Sigmoid colon (tissue), 7 donors: ENCODE data around the gene MYO7A. TPM values are rescaled to one million over a fixed set of nuclear protein-coding genes. Genes with fewer than 3 reads are reported as not detected.
A peak's percentile ranks its signal among the peaks of the same experiment; 100 is the strongest.
"Not testable (repeated sequence)": the region's sequence is repeated elsewhere in the genome, so short reads cannot be mapped to it uniquely, and the experiment has no call there.

Experiments used
- DNase-seq: peaks from one replicate; pipeline ENCODE4 v3.0.0-alpha.2; 2019
- H3K27ac ChIP-seq, 4 donors: fragments of 200-600 bp; sonication (generic); one replicate each; pipeline ENCODE4 v1.5.1; 2016 to 2019; ENCODE audit warnings: mild to moderate bottlenecking in 1 of 4
- H3K27me3 ChIP-seq, 3 donors: fragments of 200-600 bp; sonication (generic); one replicate each; pipeline ENCODE4 v1.5.1; 2019; ENCODE audit warnings: mild to moderate bottlenecking in 1 of 3
- H3K36me3 ChIP-seq, 4 donors: fragments of 200-600 bp; sonication (generic); one replicate each; pipeline ENCODE4 v1.5.1; 2016 to 2019
- H3K4me1 ChIP-seq, 4 donors: fragments of 200-600 bp; sonication (generic); one replicate each; pipeline ENCODE4 v1.5.1; 2017 to 2019
- H3K4me3 ChIP-seq, 4 donors: fragments of 200-600 bp; sonication (generic); one replicate each; pipeline ENCODE4 v1.5.1; 2017 to 2019; ENCODE audit warnings: mild to moderate bottlenecking in 2 of 4, moderate library complexity in 1 of 4
- H3K9me3 ChIP-seq, 4 donors: fragments of 200-600 bp in 3 of 4; sonication (generic) in 3 of 4; one replicate each; pipeline versions ENCODE4 v1.5.1 to v1.6.1; 2013 to 2019
- CTCF ChIP-seq, 4 experiments: fragments of 450-650 bp in 3 of 4; fragments of 200-600 bp in 1 of 4; IDR thresholded peaks; one replicate each; pipeline ENCODE4 v1.5.1; 2016 to 2019; ENCODE audit warnings: antibody characterized with exemption in 4 of 4, mild to moderate bottlenecking in 3 of 4, moderate library complexity in 2 of 4
- EP300 ChIP-seq, 4 donors: sonication (generic); formaldehyde crosslinking; IDR thresholded peaks; one replicate each; pipeline ENCODE4 v1.6.1; 2017; ENCODE audit warnings: antibody characterized with exemption in 4 of 4
- POLR2A ChIP-seq, 2 donors: fragments of 450-650 bp; IDR thresholded peaks; one replicate each; pipeline ENCODE4 v1.6.1; 2016; ENCODE audit warnings: antibody characterized with exemption in 2 of 2, mild to moderate bottlenecking in 2 of 2, moderate library complexity in 2 of 2
- POLR2AphosphoS5 ChIP-seq, 4 donors: sonication (generic); formaldehyde crosslinking; IDR thresholded peaks; one replicate each; pipeline ENCODE4 v1.6.1; 2017; ENCODE audit warnings: antibody characterized with exemption in 4 of 4
- WGBS, 2 donors: extraction: QIAGEN DNeasy Blood & Tissue Kit; methylation state at CpG; one replicate each; pipeline ENCODE4 v1.1.7; 2013; 5-methylcytosine and 5-hydroxymethylcytosine counted together
- intact Hi-C: fragments of 100-400 bp; cut with DNase I; formaldehyde crosslinking; loops from one replicate; pipeline ENCODE4 v1.15.1; 2023
- polyA plus RNA-seq, 3 donors: library from polyadenylated mRNA; stranded (reverse); fragments of 200-250 nt; gene quantifications; one replicate each; pipeline ENCODE4 v1.2.3, GENCODE V29; 2013
- total RNA-seq, 4 donors: library from RNA; depleted of rRNA; stranded (reverse); fragments of >200 nt; gene quantifications; one replicate each; pipeline ENCODE4 v1.1.0, GENCODE V29; 2016
- donor health status: healthy with polysubstance abuse.
- donor health status: Bipolar disorder and iron deficiency.
- donor health status: healthy.

The MYO7A gene
- total and polyA plus RNA-seq, 7 donors = 1.8 to 12.8 (median 7.7) TPM

GRCh38 chr11:77095551-77096490 is 32.2 kb upstream of the MYO7A start:
- TF ChIP-seq POLR2A (IDR thresholded peaks at IDR 0.05) (no peak), POLR2AphosphoS5 (IDR thresholded peaks at IDR 0.05) (no peak), CTCF (IDR thresholded peaks at IDR 0.05) (no peak), EP300 (IDR thresholded peaks at IDR 0.05) (no peak)
- H3K4me1 ChIP-seq = peaks cover 0 to 5% (median 0%) of the 10 kb centered on the region in 4 donors
- H3K9me3 ChIP-seq = no peaks in the 10 kb centered on the region
- intact Hi-C loops = no loop called here
- H3K27ac ChIP-seq = no peak overlapping the region
- WGBS, 2 donors = 25 to 77% methylated on average over 21 of the region's 21 CpGs
- no peak overlapping the region for H3K4me3 ChIP-seq
- no peaks in the 10 kb centered on the region for H3K27me3 ChIP-seq
- DNase-seq = peak; percentile 55
- no peaks in the 10 kb centered on the region for H3K36me3 ChIP-seq

- TF ChIP-seq EP300 (IDR thresholded peaks at IDR 0.05) (no peak), POLR2A (IDR thresholded peaks at IDR 0.05) (no peak), POLR2AphosphoS5 (IDR thresholded peaks at IDR 0.05) (no peak), CTCF (IDR thresholded peaks at IDR 0.05) (no peak)
- Histone ChIP-seq H3K9me3 (no peaks in the 10 kb centered on the region), H3K27me3 (no peaks in the 10 kb centered on the region), H3K27ac (no peak overlapping the region), H3K36me3 (no peaks in the 10 kb centered on the region), H3K4me1 (peaks cover 0 to 5% (median 0%) of the 10 kb centered on the region in 4 donors), H3K4me3 (no peak overlapping the region)
- DNase-seq = peak; percentile 42
- 53 to 82% methylated on average over 8 of the region's 8 CpGs for WGBS, 2 donors
- intact Hi-C loops = no loop called here
These were observed 31.4 kb upstream of the MYO7A start for GRCh38 chr11:77096591-77097019.

- intact Hi-C loops, DNase-seq, H3K4me3 ChIP-seq, H3K9me3 ChIP-seq, H3K27me3 ChIP-seq, H3K27ac ChIP-seq, H3K4me1 ChIP-seq, H3K36me3 ChIP-seq: not testable (repeated sequence)
- WGBS, 2 donors = 85 to 86% methylated on average over 4 of the region's 4 CpGs
These were observed 30.9 kb upstream of the MYO7A start for GRCh38 chr11:77097180-77097579.

GRCh38 chr11:77100166-77101042 is 27.6 kb upstream of the MYO7A start:
- TF ChIP-seq EP300 (IDR thresholded peaks at IDR 0.05) (no peak), POLR2AphosphoS5 (IDR thresholded peaks at IDR 0.05) (no peak), POLR2A (IDR thresholded peaks at IDR 0.05) (no peak), CTCF (IDR thresholded peaks at IDR 0.05) (no peak)
- WGBS, 2 donors = 97% methylated on average over 14 of the region's 14 CpGs
- no peaks in the 10 kb centered on the region for H3K9me3 ChIP-seq
- peaks cover 0 to 5% (median 0%) of the 10 kb centered on the region in 4 donors for H3K36me3 ChIP-seq
- intact Hi-C loops = no loop called here
- no peaks in the 10 kb centered on the region for H3K4me1 ChIP-seq
- DNase-seq = peak; percentile 50
- H3K27ac ChIP-seq = no peak overlapping the region
- no peak overlapping the region for H3K4me3 ChIP-seq
- no peaks in the 10 kb centered on the region for H3K27me3 ChIP-seq

- WGBS, 2 donors = 87 to 88% methylated on average over 5 of the region's 5 CpGs
- no peaks in the 10 kb centered on the region for H3K4me1 ChIP-seq
- no peak overlapping the region for H3K4me3 ChIP-seq
- DNase-seq = no peak
- intact Hi-C loops = no loop called here
- no peaks in the 10 kb centered on the region for H3K27me3 ChIP-seq
- peaks cover 0 to 5% (median 0%) of the 10 kb centered on the region in 4 donors for H3K36me3 ChIP-seq
- H3K27ac ChIP-seq = no peak overlapping the region
- TF ChIP-seq CTCF (IDR thresholded peaks at IDR 0.05) = no peak
- H3K9me3 ChIP-seq = no peaks in the 10 kb centered on the region
These were observed 27.0 kb upstream of the MYO7A start for GRCh38 chr11:77101043-77101537.
